H1 (cell line): Measurements from ENCODE around the gene PTPRG. TPM values are rescaled to one million over a fixed set of nuclear protein-coding genes. Genes with fewer than 3 reads are reported as not detected.

Source experiments
- CTCF ChIA-PET: fragments of 300-600 bp; sonication (Branson Sonifier 250); formaldehyde crosslinking; loops from one replicate; lab custom pipeline; 2021; ENCODE audit not compliant: partially characterized antibody; lab: Charles Lee
- POLR2A ChIA-PET: fragments of 300-600 bp; sonication (Branson Sonifier 250); formaldehyde crosslinking; loops from one replicate; lab custom pipeline; 2021; ENCODE audit warnings: inconsistent platforms; ENCODE audit not compliant: partially characterized antibody; lab: Charles Lee
- DNase-seq, 2 experiments: peaks; one replicate each; pipeline versions ENCODE4 v3.0.0 to v3.0.0-alpha.2; 2010 to 2022; ENCODE audit warnings: low spot score in 2 of 2, low read depth in 1 of 2, mixed read lengths in 1 of 2
- FAIRE-seq: peaks from 2 replicates; lab custom pipeline; 2011; peaks lifted over from hg19 to GRCh38; lab: Jason Lieb, UNC
- H2AFZ ChIP-seq: 2 replicates; pipeline ENCODE4 v1.8.1; 2012; ENCODE audit warnings: low read length, inconsistent platforms
- H2AK5ac ChIP-seq: 2 replicates; pipeline ENCODE4 v1.6.1; 2013; ENCODE audit warnings: low read depth, low read length
- H2BK120ac ChIP-seq: replicated peaks from 2 replicates; pipeline ENCODE3; 2013; ENCODE audit warnings: low read depth, low read length, inconsistent platforms
- H2BK12ac ChIP-seq: 2 replicates; pipeline ENCODE4 v1.6.1; 2013; ENCODE audit warnings: low read depth, low read length
- H2BK15ac ChIP-seq: 2 replicates; pipeline ENCODE4 v1.6.1; 2013; ENCODE audit warnings: low read length
- H2BK20ac ChIP-seq: 2 replicates; pipeline ENCODE4 v1.6.1; 2013; ENCODE audit warnings: low read length
- H2BK5ac ChIP-seq: 2 replicates; pipeline ENCODE4 v1.6.1; 2013; ENCODE audit warnings: low read depth, low read length
- H3K14ac ChIP-seq: 2 replicates; pipeline ENCODE4 v1.6.1; 2013; ENCODE audit warnings: inconsistent platforms; ENCODE audit not compliant: insufficient read length
- H3K18ac ChIP-seq: 2 replicates; pipeline ENCODE4 v1.6.1; 2013; ENCODE audit warnings: low read length; ENCODE audit errors: extremely low read depth
- H3K23ac ChIP-seq: 2 replicates; pipeline ENCODE4 v1.6.1; 2013; ENCODE audit warnings: inconsistent platforms; ENCODE audit not compliant: insufficient read length
- H3K23me2 ChIP-seq: 2 replicates; pipeline ENCODE4 v1.6.1; 2013; ENCODE audit warnings: low read depth, low read length
- H3K27ac ChIP-seq: 2 replicates; pipeline ENCODE4 v1.6.1; 2011; ENCODE audit warnings: low read depth, low read length, inconsistent platforms
- H3K27me3 ChIP-seq, 4 experiments: replicated peaks in 1 of 4; 1 replicate in 1 of 4; 2 replicates in 3 of 4; pipeline versions ENCODE4 v1.6.1 to v1.8.1; 2011 to 2013; ENCODE audit warnings: low read length in 3 of 4, mild to moderate bottlenecking in 3 of 4, inconsistent platforms in 2 of 4, mixed read lengths in 2 of 4, moderate library complexity in 1 of 4; ENCODE audit not compliant: control insufficient read depth in 3 of 4, insufficient read depth in 3 of 4; ENCODE audit errors: extremely low read depth in 1 of 4
- H3K36me3 ChIP-seq, 4 experiments: 2 replicates each; pipeline versions ENCODE4 v1.6.1 to v1.8.1; 2011 to 2013; ENCODE audit warnings: mild to moderate bottlenecking in 4 of 4, low read length in 3 of 4, moderate library complexity in 2 of 4, control low read depth in 1 of 4, inconsistent platforms in 1 of 4; ENCODE audit not compliant: insufficient read depth in 4 of 4, control insufficient read depth in 2 of 4
- H3K4ac ChIP-seq: replicated peaks from 2 replicates; pipeline ENCODE3; 2013; ENCODE audit warnings: low read length, low read depth, mixed read lengths, inconsistent platforms; ENCODE audit not compliant: insufficient read length
- H3K4me1 ChIP-seq, 4 experiments: replicated peaks in 1 of 4; 1 replicate in 1 of 4; 2 replicates in 3 of 4; pipeline versions ENCODE4 v1.6.1 to v1.8.1; 2011 to 2013; ENCODE audit warnings: low read length in 3 of 4, inconsistent platforms in 2 of 4, mixed read lengths in 1 of 4; ENCODE audit not compliant: insufficient read depth in 4 of 4, control insufficient read depth in 3 of 4
- H3K4me2 ChIP-seq, 2 experiments: 2 replicates each; pipeline versions ENCODE4 v1.6.1 to v1.8.1; 2011 to 2013; ENCODE audit warnings: low read depth in 2 of 2, low read length in 2 of 2, control low read depth in 1 of 2, inconsistent platforms in 1 of 2, mild to moderate bottlenecking in 1 of 2; ENCODE audit not compliant: insufficient read depth in 1 of 2
- H3K4me3 ChIP-seq, 4 experiments: fragments of 200-600, 300-600 bp in 1 of 4; sonication (generic), shearing (Covaris generic), sonication (Bioruptor Twin) in 1 of 4; 2 replicates each; pipeline versions ENCODE4 v1.5.1 to v1.8.1; 2011 to 2016; ENCODE audit warnings: low read length in 4 of 4, low read depth in 3 of 4, control low read depth in 2 of 4, inconsistent platforms in 2 of 4, mild to moderate bottlenecking in 2 of 4, mixed read lengths in 1 of 4, moderate library complexity in 1 of 4; ENCODE audit not compliant: insufficient read depth in 2 of 4; ENCODE audit errors: extremely low read depth in 1 of 4
- H3K56ac ChIP-seq: replicated peaks from 2 replicates; pipeline ENCODE3; 2013; ENCODE audit warnings: low read depth, mild to moderate bottlenecking, mixed read lengths, low read length, inconsistent platforms; ENCODE audit not compliant: insufficient read length
- H3K79me1 ChIP-seq: 2 replicates; pipeline ENCODE4 v1.6.1; 2013; ENCODE audit warnings: low read depth, low read length, control low read depth
- H3K79me2 ChIP-seq, 2 experiments: 2 replicates each; pipeline versions ENCODE4 v1.6.1 to v1.8.1; 2012 to 2013; ENCODE audit warnings: low read length in 2 of 2, mild to moderate bottlenecking in 2 of 2, inconsistent platforms in 1 of 2; ENCODE audit not compliant: insufficient read depth in 2 of 2, control insufficient read depth in 1 of 2
- H3K9ac ChIP-seq, 4 experiments: replicated peaks in 1 of 4; 1 replicate in 1 of 4; 2 replicates in 3 of 4; pipeline versions ENCODE4 v1.6.1 to v1.8.1; 2011 to 2013; ENCODE audit warnings: low read depth in 3 of 4, low read length in 3 of 4, control low read depth in 2 of 4, mild to moderate bottlenecking in 2 of 4, moderate library complexity in 2 of 4, inconsistent platforms in 1 of 4; ENCODE audit errors: extremely low read depth in 1 of 4
- H3K9me3 ChIP-seq, 2 experiments: 2 replicates each; pipeline versions ENCODE4 v1.6.1 to v1.8.1; 2012 to 2013; ENCODE audit warnings: mild to moderate bottlenecking in 2 of 2, moderate library complexity in 2 of 2, control low read depth in 1 of 2, inconsistent platforms in 1 of 2, low read depth in 1 of 2, low read length in 1 of 2, mixed read lengths in 1 of 2; ENCODE audit not compliant: insufficient read depth in 2 of 2
- H4K20me1 ChIP-seq, 2 experiments: replicated peaks in 1 of 2; 2 replicates each; pipeline versions ENCODE3 to v1.8.1; 2011 to 2013; ENCODE audit warnings: inconsistent platforms in 2 of 2, low read length in 2 of 2, mild to moderate bottlenecking in 1 of 2; ENCODE audit not compliant: insufficient read depth in 2 of 2, control insufficient read depth in 1 of 2
- H4K5ac ChIP-seq: 2 replicates; pipeline ENCODE4 v1.6.1; 2013; ENCODE audit warnings: low read length, low read depth, mixed read lengths, inconsistent platforms; ENCODE audit not compliant: insufficient read length
- H4K8ac ChIP-seq: 2 replicates; pipeline ENCODE4 v1.8.0; 2013; ENCODE audit warnings: mild to moderate bottlenecking, moderate library complexity, low read length, inconsistent platforms; ENCODE audit not compliant: insufficient read depth; ENCODE audit errors: extremely low read depth
- H4K91ac ChIP-seq: replicated peaks from 2 replicates; pipeline ENCODE3; 2013; ENCODE audit warnings: low read length, mixed read lengths, inconsistent platforms; ENCODE audit not compliant: insufficient read length
- CEBPB ChIP-seq: IDR thresholded peaks from 2 replicates; pipeline ENCODE4 v1.6.1; 2012; ENCODE audit warnings: low read depth, low read length
- CHD2 ChIP-seq: IDR thresholded peaks from 2 replicates; pipeline ENCODE4 v1.6.1; 2012; ENCODE audit warnings: low read length, improper control_type of control experiment
- POLR2A ChIP-seq, 2 experiments: IDR thresholded peaks; 1 replicate in 1 of 2; 2 replicates in 1 of 2; pipeline ENCODE4 v1.6.1; 2011; ENCODE audit warnings: low read depth in 2 of 2, low read length in 2 of 2, mild to moderate bottlenecking in 2 of 2; ENCODE audit errors: control extremely low read depth in 1 of 2
- RAD21 ChIP-seq, 2 experiments: IDR thresholded peaks in 1 of 2; conservative IDR thresholded peaks in 1 of 2; 2 replicates each; pipeline ENCODE4 v1.6.1; 2011; ENCODE audit warnings: low read depth in 2 of 2, low read length in 2 of 2, improper control_type of control experiment in 1 of 2, inconsistent platforms in 1 of 2, mild to moderate bottlenecking in 1 of 2, moderate library complexity in 1 of 2
- SP1 ChIP-seq: IDR thresholded peaks from 2 replicates; pipeline ENCODE4 v1.6.1; 2011; ENCODE audit warnings: low read depth, low read length
- SP2 ChIP-seq: IDR thresholded peaks from 2 replicates; pipeline ENCODE4 v1.6.1; 2012; ENCODE audit warnings: mild to moderate bottlenecking, low read length, inconsistent platforms
- TAF1 ChIP-seq: IDR thresholded peaks from 2 replicates; pipeline ENCODE4 v1.6.1; 2011; ENCODE audit warnings: mild to moderate bottlenecking, low read depth, low read length
- TAF7 ChIP-seq: optimal IDR thresholded peaks from 2 replicates; pipeline ENCODE3; 2011; ENCODE audit warnings: low read depth, mild to moderate bottlenecking, inconsistent platforms, low read length, moderate library complexity, borderline replicate concordance
- WGBS, 2 experiments: shearing (Covaris generic) in 1 of 2; methylation state at CpG; one replicate each; pipeline versions ENCODE4 v1.1.6 to v1.1.7; 2013 to 2015; ENCODE audit warnings: low lambda C conversion rate in 2 of 2, mixed read lengths in 2 of 2, inconsistent platforms in 1 of 2, low coverage in 1 of 2, missing lambda C conversion rate in 1 of 2; ENCODE audit not compliant: insufficient replicate concordance in 2 of 2, insufficient coverage in 1 of 2, insufficient read length in 1 of 2; ENCODE audit errors: extremely low coverage in 1 of 2, missing lambda C conversion rate in 1 of 2; 5-methylcytosine and 5-hydroxymethylcytosine counted together
- polyA plus RNA-seq, 7 experiments: library from polyadenylated mRNA; depleted of rRNA in 3 of 7; stranded (reverse) in 5 of 7; unstranded in 2 of 7; fragments of >200 nt in 5 of 7; fragments of 200-250 nt in 2 of 7; gene quantifications; 1 replicate in 5 of 7; 2 replicates in 1 of 7; 4 replicates in 1 of 7; pipeline versions ENCODE4 v1.2.1 to v1.2.3, GENCODE V29; 2011 to 2013; ENCODE audit warnings: missing spikeins in 2 of 7, mixed read lengths in 2 of 7
- total RNA-seq: library from RNA; stranded (reverse); fragmentation: NEBNext Ultra II Directional; extraction: Animal tissue kit (Norgen Biotek cat#: 25700); gene quantifications from 2 replicates; pipeline ENCODE4 v1.2.1, GENCODE V29; 2021
- TF ChIP-seq, protein P1 (sequence below): IDR thresholded peaks from 2 replicates; pipeline ENCODE4 v1.6.1; 2012; ENCODE audit warnings: inconsistent platforms

PTPRG gene
- total and polyA plus RNA-seq, 2 of the 8 experiments (the other 6 are each of a cell fraction or from before 2014, with no cell fraction given), result 23.3 to 96.2 TPM

- Histone ChIP-seq H2BK12ac (no peak overlapping the region), H4K5ac (no peak overlapping the region), H3K27ac (no peak overlapping the region), H4K8ac (no peak overlapping the region), H3K56ac (no peak overlapping the region), H2BK120ac (no peak overlapping the region), H3K23me2 (no peaks in the 10 kb centered on the region), H2BK15ac (no peak overlapping the region), H3K27me3 (no peaks in the 10 kb centered on the region), H3K23ac (no peak overlapping the region), H3K36me3 (peaks cover 0 to 9% (median 5%) of the 10 kb centered on the region in 4 experiments; a peak in 5 of 8 replicates), H3K79me2 (no peaks in the 10 kb centered on the region), H3K18ac (no peak overlapping the region), H3K4ac (no peak overlapping the region), H2AFZ (no peak overlapping the region), H4K91ac (no peak overlapping the region), H3K4me3 (no peak overlapping the region), H2BK20ac (no peak overlapping the region), H3K14ac (no peak overlapping the region), H3K79me1 (no peaks in the 10 kb centered on the region; the same call in 1 of the 2 replicates), H3K4me1 (peaks cover 0 to 2% (median 0%) of the 10 kb centered on the region in 4 experiments; a peak in 1 of 7 replicates), H3K9ac (no peak overlapping the region), H3K4me2 (no peak overlapping the region), H2AK5ac (no peak overlapping the region), H2BK5ac (no peak overlapping the region)
- ChIA-PET CTCF (interaction anchor here (1.1 to 2.4 kb wide), 3 partner anchors 18 to 39 kb away, joined by 3 to 7 read pairs (median 4); no protein-coding TSS in a partner anchor), POLR2A (no interaction called here)
- WGBS, 2 experiments, result 94% methylated on average over 3 of the region's 3 CpGs; no CpG with 5 or more reads in 1 of the 2 experiments
- FAIRE-seq (no peak), DNase-seq (no peak)
- no peak for TF ChIP-seq SP2
- no peak for TF ChIP-seq POLR2A (IDR thresholded peaks at IDR 0.05; ENCODE audit: control extremely low read depth in 1 of 2, low read depth in 2 of 2, low read length in 2 of 2)
- TF ChIP-seq, protein P1, sequence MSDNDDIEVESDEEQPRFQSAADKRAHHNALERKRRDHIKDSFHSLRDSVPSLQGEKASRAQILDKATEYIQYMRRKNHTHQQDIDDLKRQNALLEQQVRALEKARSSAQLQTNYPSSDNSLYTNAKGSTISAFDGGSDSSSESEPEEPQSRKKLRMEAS, result no peak
- TF ChIP-seq SP1, result no peak
- TF ChIP-seq CHD2, result no peak
- TF ChIP-seq TAF1, result no peak
- no peak for TF ChIP-seq TAF7
- no peak for TF ChIP-seq CEBPB
- TF ChIP-seq RAD21 (IDR thresholded peaks at IDR 0.05 in 1 of 2, conservative IDR thresholded peaks at IDR 0.05 in 1 of 2; ENCODE audit: low read depth in 2 of 2, low read length in 2 of 2), result no peak
- TF ChIP-seq, all 59 proteins: peak for 0
- peaks cover 1 to 2% of the 10 kb centered on the region in 2 experiments for H4K20me1 ChIP-seq
- H3K9me3 ChIP-seq, result no peaks in the 10 kb centered on the region
Measured at GRCh38 chr3:62207197-62207596, 645.8 kb downstream of the PTPRG start.
